Endothelial cell of umbilical vein (primary cell): Measurements from ENCODE around the gene ANKUB1. TPM values are rescaled to one million over a fixed set of nuclear protein-coding genes. Genes with fewer than 3 reads are reported as not detected.

Experiments used
- BruUV-seq: library from RNA; stranded (reverse); fragments of 400-500 nt; replicated peaks from 2 replicates; lab custom pipeline; 2021; lab: Mats Ljungman, UMichigan
- CTCF ChIA-PET: fragments of 300-600, 350-600 bp; sonication (Branson Sonifier 250); formaldehyde crosslinking; loops from one replicate; lab custom pipeline; 2021; ENCODE audit warnings: antibody characterized with exemption, inconsistent platforms; lab: Charles Lee
- POLR2A ChIA-PET: fragments of 300-600, 350-600 bp; sonication (Branson Sonifier 250); formaldehyde crosslinking; loops from one replicate; lab custom pipeline; 2021; ENCODE audit warnings: antibody characterized with exemption, inconsistent platforms; lab: Charles Lee
- DNase-seq: peaks from one replicate; pipeline ENCODE4 v3.0.0-alpha.2; 2011; ENCODE audit warnings: low read depth, low spot score
- FAIRE-seq: peaks from 2 replicates; lab custom pipeline; 2011; peaks lifted over from hg19 to GRCh38; lab: Jason Lieb, UNC
- H2AFZ ChIP-seq: 2 replicates; pipeline ENCODE4 v1.6.0; 2012; ENCODE audit warnings: low read depth, low read length, control low read depth, inconsistent platforms
- H3K27ac ChIP-seq: 2 replicates; pipeline ENCODE4 v1.5.1; 2011; ENCODE audit warnings: low read depth, mild to moderate bottlenecking, control low read depth, low read length, moderate library complexity; ENCODE audit not compliant: insufficient read depth
- H3K27me3 ChIP-seq, 2 experiments: 2 replicates each; pipeline versions ENCODE4 v1.6.0 to v1.6.1; 2011; ENCODE audit warnings: low read length in 2 of 2, mixed read lengths in 1 of 2; ENCODE audit not compliant: control insufficient read depth in 2 of 2, insufficient read depth in 2 of 2
- H3K36me3 ChIP-seq, 2 experiments: 2 replicates in 1 of 2; 3 replicates in 1 of 2; pipeline ENCODE4 v1.5.1; 2011; ENCODE audit warnings: low read length in 2 of 2, mild to moderate bottlenecking in 1 of 2, moderate library complexity in 1 of 2; ENCODE audit not compliant: control insufficient read depth in 2 of 2, insufficient read depth in 2 of 2; ENCODE audit errors: extremely low read depth in 1 of 2
- H3K4me1 ChIP-seq: 3 replicates; pipeline ENCODE4 v1.5.1; 2011; ENCODE audit warnings: mild to moderate bottlenecking, low read length; ENCODE audit not compliant: control insufficient read depth, insufficient read depth; ENCODE audit errors: extremely low read depth
- H3K4me2 ChIP-seq: 2 replicates; pipeline ENCODE4 v1.6.1; 2011; ENCODE audit warnings: low read length, control low read depth, mixed read lengths; ENCODE audit not compliant: insufficient read depth
- H3K4me3 ChIP-seq, 3 experiments: fragments of 200-600 bp in 1 of 3; sonication (generic), shearing (Covaris generic) in 1 of 3; replicated peaks in 1 of 3; 2 replicates each; pipeline ENCODE4 v1.5.1; 2011 to 2016; ENCODE audit warnings: control low read depth in 3 of 3, low read length in 3 of 3, mild to moderate bottlenecking in 2 of 3, inconsistent platforms in 1 of 3, low read depth in 1 of 3, moderate library complexity in 1 of 3; ENCODE audit not compliant: insufficient read depth in 1 of 3
- H3K79me2 ChIP-seq: 2 replicates; pipeline ENCODE4 v1.6.0; 2012; ENCODE audit warnings: low read length, inconsistent platforms; ENCODE audit not compliant: control insufficient read depth, insufficient read depth
- H3K9ac ChIP-seq: replicated peaks from 2 replicates; pipeline ENCODE3; 2011; ENCODE audit warnings: low read length, control low read depth; ENCODE audit not compliant: insufficient read depth; ENCODE audit errors: extremely low read depth
- H3K9me1 ChIP-seq: replicated peaks from 3 replicates; pipeline ENCODE4 v1.6.0; 2011; ENCODE audit warnings: mild to moderate bottlenecking, low read length; ENCODE audit not compliant: control insufficient read depth, insufficient read depth; ENCODE audit errors: extremely low read depth
- H3K9me3 ChIP-seq: replicated peaks from 2 replicates; pipeline ENCODE4 v1.5.1; 2012; ENCODE audit warnings: low read length, inconsistent platforms; ENCODE audit not compliant: control insufficient read depth, insufficient read depth
- H4K20me1 ChIP-seq: replicated peaks from 2 replicates; pipeline ENCODE3; 2011; ENCODE audit warnings: mild to moderate bottlenecking, low read length; ENCODE audit not compliant: control insufficient read depth, insufficient read depth; ENCODE audit errors: extremely low read depth
- CTCF ChIP-seq, 2 donors: IDR thresholded peaks; 1 replicate in 1 of 2; 2 replicates in 1 of 2; pipeline ENCODE4 v1.5.1; 2011; ENCODE audit warnings: low read length in 2 of 2, mild to moderate bottlenecking in 2 of 2, moderate library complexity in 2 of 2, control low read depth in 1 of 2, inconsistent platforms in 1 of 2, low read depth in 1 of 2; ENCODE audit not compliant: insufficient read depth in 1 of 2; ENCODE audit errors: extremely low read depth in 1 of 2
- EZH2 ChIP-seq: IDR thresholded peaks from 2 replicates; pipeline ENCODE4 v1.6.1; 2012; ENCODE audit warnings: borderline replicate concordance, low read depth, mild to moderate bottlenecking, moderate library complexity, low read length, inconsistent platforms; ENCODE audit not compliant: severe bottlenecking
- FOS ChIP-seq: IDR thresholded peaks from 2 replicates; pipeline ENCODE4 v1.6.1; 2011; ENCODE audit warnings: mild to moderate bottlenecking, low read length, moderate library complexity, borderline replicate concordance; ENCODE audit not compliant: insufficient read depth
- GATA2 ChIP-seq: IDR thresholded peaks from 2 replicates; pipeline ENCODE4 v1.7.0; 2011; ENCODE audit warnings: low read depth, mild to moderate bottlenecking, moderate library complexity, mixed read lengths, low read length; ENCODE audit not compliant: insufficient read length, insufficient read depth
- JUN ChIP-seq: IDR thresholded peaks from 2 replicates; pipeline ENCODE4 v1.6.1; 2011; ENCODE audit warnings: borderline replicate concordance, low read depth; ENCODE audit not compliant: insufficient read length, insufficient read depth
- MYC ChIP-seq: IDR thresholded peaks from one replicate; pipeline ENCODE4 v1.6.1; 2011; ENCODE audit warnings: mild to moderate bottlenecking, low read depth, low read length
- POLR2A ChIP-seq: IDR thresholded peaks from 2 replicates; pipeline ENCODE4 v1.6.1; 2012; ENCODE audit warnings: low read depth, mild to moderate bottlenecking, control low read depth, low read length
- POLR2AphosphoS5 ChIP-seq: IDR thresholded peaks from 2 replicates; pipeline ENCODE4 v1.6.1; 2012; ENCODE audit warnings: low read depth, mild to moderate bottlenecking, control low read depth, low read length, moderate library complexity; ENCODE audit not compliant: insufficient read depth
- dilution Hi-C: fragments of 300-500 bp; cut with MboI; formaldehyde crosslinking; loops from one replicate; pipeline ENCODE4 v1.15.0; 2019; ENCODE audit warnings: low sequenced_read_pairs; ENCODE audit not compliant: extremely low pct_ligation_motif_present
- intact Hi-C: fragments of 100-400 bp; cut with micrococcal nuclease; formaldehyde crosslinking; loops from one replicate; pipeline ENCODE4 v1.10.0; 2022
- polyA plus RNA-seq, 4 experiments: library from polyadenylated mRNA; depleted of rRNA in 3 of 4; stranded (reverse) in 3 of 4; unstranded in 1 of 4; fragments of >200 nt; gene quantifications; 2 replicates each; pipeline versions ENCODE4 v1.2.1 to v1.2.3, GENCODE V29; 2011 to 2012; ENCODE audit warnings: missing spikeins in 1 of 4
- total RNA-seq: library from RNA; stranded (reverse); gene quantifications from 2 replicates; pipeline ENCODE4 v1.2.3, GENCODE V29; 2021
- TF ChIP-seq, protein P1 (sequence below): IDR thresholded peaks from 2 replicates; pipeline ENCODE4 v1.6.1; 2011; ENCODE audit not compliant: insufficient read depth, insufficient read length

ANKUB1 gene
- total and polyA plus RNA-seq, 2 donors (not counting 3 experiments of a cell fraction or from before 2014, with no cell fraction given) = not detected

GRCh38 chr3:149776170-149776569 is 16.2 kb downstream of the ANKUB1 start:
- Histone ChIP-seq H3K9me1 (no peaks in the 10 kb centered on the region), H3K27me3 (no peaks in the 10 kb centered on the region), H3K9me3 (no peaks in the 10 kb centered on the region), H3K9ac (no peak overlapping the region), H3K4me2 (no peak overlapping the region), H2AFZ (no peak overlapping the region), H4K20me1 (no peaks in the 10 kb centered on the region), H3K36me3 (no peaks in the 10 kb centered on the region), H3K4me3 (no peak overlapping the region), H3K27ac (no peak overlapping the region), H3K79me2 (no peaks in the 10 kb centered on the region), H3K4me1 (no peaks in the 10 kb centered on the region)
- CTCF ChIA-PET = interaction anchor here (1.7 to 4.6 kb wide), 3 partner anchors 9 to 59 kb away, joined by 3 to 41 read pairs (median 38); no protein-coding TSS in a partner anchor
- POLR2A ChIA-PET = no interaction called here
- dilution Hi-C loops = no loop called here
- FAIRE-seq = no peak
- BruUV-seq = no TSS peak
- TF ChIP-seq EZH2 = no peak
- TF ChIP-seq MYC = no peak
- no peak for TF ChIP-seq CTCF (IDR thresholded peaks at IDR 0.05; ENCODE audit: extremely low read depth in 1 of 2, insufficient read depth in 1 of 2, low read depth in 1 of 2, low read length in 2 of 2)
- TF ChIP-seq POLR2A = no peak
- no peak for TF ChIP-seq FOS
- TF ChIP-seq, protein P1, sequence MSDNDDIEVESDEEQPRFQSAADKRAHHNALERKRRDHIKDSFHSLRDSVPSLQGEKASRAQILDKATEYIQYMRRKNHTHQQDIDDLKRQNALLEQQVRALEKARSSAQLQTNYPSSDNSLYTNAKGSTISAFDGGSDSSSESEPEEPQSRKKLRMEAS = no peak
- TF ChIP-seq GATA2 = no peak
- TF ChIP-seq JUN = no peak
- no peak for TF ChIP-seq POLR2AphosphoS5
- intact Hi-C loops = no loop called here
- DNase-seq = no peak
